LNCAP (cell line): ENCODE measurements around the gene NPAS3.
A peak's percentile ranks its signal among the peaks of the same experiment; 100 is the strongest.

Experiments
- TF ChIP-seq, protein P1 (sequence below): fragments of 450-650 bp; IDR thresholded peaks from 2 replicates; pipeline ENCODE4 v1.5.1; 2017; ENCODE audit warnings: mild to moderate bottlenecking

The NPAS3 gene

DNA sequence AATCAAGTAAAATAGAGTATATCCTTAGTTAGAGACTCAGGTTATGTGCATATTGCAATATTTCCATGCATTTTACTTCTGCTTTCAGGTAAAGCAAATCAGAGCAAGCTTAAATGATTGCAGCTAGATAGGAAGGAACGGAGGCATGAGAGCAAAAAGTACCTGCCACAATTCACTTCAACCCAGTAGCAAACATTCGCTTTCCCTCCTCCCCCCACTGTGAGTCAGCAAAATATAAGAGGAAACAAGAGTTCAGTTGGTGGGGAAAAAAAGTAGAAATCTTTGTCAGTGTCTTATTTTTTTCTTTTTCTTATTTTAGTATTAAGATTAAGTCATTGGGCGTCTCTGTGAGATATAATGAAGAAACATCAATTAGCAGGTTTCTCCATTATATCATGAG lies 475.4 kb downstream of the NPAS3 start:
- TF ChIP-seq, protein P1, sequence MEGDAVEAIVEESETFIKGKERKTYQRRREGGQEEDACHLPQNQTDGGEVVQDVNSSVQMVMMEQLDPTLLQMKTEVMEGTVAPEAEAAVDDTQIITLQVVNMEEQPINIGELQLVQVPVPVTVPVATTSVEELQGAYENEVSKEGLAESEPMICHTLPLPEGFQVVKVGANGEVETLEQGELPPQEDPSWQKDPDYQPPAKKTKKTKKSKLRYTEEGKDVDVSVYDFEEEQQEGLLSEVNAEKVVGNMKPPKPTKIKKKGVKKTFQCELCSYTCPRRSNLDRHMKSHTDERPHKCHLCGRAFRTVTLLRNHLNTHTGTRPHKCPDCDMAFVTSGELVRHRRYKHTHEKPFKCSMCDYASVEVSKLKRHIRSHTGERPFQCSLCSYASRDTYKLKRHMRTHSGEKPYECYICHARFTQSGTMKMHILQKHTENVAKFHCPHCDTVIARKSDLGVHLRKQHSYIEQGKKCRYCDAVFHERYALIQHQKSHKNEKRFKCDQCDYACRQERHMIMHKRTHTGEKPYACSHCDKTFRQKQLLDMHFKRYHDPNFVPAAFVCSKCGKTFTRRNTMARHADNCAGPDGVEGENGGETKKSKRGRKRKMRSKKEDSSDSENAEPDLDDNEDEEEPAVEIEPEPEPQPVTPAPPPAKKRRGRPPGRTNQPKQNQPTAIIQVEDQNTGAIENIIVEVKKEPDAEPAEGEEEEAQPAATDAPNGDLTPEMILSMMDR = no peak

DNA sequence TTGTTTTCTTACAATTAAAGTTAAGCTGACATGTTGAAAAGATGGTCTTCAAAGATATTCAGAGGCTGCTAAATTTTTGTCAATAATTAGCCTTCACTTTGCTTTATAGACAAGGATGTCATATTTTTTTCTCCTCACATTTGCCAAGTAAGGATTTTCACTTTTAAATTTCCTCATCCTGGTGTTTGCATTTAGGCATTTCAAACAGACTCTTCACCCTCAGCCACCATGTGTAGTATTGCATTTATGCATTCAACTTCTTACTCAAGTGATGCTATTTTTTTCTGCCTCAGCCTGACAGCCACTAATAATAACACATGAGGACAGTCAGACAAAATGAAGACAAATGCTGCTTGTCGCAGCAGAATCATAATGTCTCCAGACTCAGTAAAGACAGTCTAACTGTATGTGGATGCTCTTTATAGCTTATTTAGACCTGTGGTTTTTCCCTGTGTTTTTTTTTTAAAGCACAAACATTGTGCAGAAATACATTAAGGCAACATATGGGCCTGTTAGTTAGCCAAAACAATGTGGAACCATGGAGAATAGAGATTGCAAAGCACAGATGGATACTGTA lies 481.5 kb downstream of the NPAS3 start:
- TF ChIP-seq, protein P1 = no peak

DNA sequence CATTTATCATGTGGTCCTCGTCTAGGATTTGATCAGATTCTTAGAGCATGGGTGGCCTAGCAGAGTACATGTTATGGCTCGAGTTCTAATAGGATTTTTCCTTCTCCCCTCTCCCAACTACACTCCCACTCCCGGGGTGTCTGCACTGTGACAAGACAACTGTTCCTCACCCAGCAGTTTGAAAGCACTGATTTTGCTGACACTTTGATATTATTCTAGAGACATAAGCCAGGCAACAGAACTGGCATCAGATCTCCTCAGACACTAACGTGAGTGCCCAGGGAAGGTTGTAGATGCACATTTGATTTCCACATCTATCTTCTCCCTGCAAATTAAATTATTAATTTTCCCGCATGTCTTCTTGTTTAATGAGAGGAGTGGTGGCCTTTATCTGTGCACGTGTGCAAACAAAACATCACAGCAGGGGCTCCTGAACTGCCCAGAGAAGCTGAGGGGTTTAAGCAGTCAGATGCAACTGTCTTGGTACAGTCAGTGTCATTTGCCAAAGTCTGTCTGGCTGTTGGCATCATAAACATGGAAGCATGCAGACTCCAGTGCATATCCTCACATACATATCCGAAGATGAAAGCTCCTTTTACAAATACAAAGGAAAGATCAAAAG lies 491.8 kb downstream of the NPAS3 start:
- TF ChIP-seq, protein P1 = no peak

DNA sequence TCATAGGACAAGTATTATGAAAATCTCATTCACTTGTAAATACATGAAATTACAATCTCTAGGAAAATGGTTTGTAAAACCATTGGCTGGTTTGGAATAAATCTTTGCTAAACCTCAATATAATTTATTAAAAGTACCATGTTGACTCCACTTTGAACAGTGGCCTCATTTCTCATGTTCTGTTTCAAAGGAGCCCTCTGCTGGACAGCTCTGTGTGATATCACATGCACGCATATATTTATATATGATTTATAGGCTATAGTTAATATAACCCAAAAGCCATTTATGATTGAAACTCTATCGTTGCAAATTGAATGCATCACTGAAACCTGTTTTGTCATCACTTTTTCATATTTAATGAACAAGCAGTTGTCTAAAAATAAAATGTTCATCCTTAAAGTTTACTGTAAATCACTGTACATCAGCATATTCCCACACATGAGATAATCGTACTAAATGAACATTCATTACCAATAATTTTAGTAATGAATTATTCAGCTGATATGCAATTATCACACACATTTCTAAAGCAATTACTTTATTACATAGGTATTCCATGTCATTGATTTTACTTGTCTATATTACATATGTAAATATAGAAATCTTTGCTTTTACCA lies 493.8 kb downstream of the NPAS3 start:
- TF ChIP-seq, protein P1 = peak; percentile 61

DNA sequence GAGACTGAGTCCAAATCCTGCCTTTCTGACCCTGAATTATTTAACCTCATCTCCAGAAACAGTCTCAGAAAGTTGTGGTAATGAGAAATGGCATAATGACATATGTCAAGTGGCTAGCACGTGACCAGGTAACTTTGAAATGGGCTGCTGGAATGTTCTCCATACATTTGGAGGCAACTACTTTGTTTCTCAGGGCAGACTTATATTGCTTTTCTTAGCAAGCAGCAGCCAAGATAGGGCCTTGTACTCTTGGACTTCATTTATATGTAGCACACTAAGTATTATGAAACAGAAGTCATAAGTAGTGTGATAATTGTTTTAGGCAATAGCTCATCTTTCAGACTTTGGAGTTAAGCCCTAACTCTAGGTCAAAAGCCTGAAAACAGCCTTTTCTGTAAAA lies 494.7 kb downstream of the NPAS3 start:
- TF ChIP-seq, protein P1 = no peak

DNA sequence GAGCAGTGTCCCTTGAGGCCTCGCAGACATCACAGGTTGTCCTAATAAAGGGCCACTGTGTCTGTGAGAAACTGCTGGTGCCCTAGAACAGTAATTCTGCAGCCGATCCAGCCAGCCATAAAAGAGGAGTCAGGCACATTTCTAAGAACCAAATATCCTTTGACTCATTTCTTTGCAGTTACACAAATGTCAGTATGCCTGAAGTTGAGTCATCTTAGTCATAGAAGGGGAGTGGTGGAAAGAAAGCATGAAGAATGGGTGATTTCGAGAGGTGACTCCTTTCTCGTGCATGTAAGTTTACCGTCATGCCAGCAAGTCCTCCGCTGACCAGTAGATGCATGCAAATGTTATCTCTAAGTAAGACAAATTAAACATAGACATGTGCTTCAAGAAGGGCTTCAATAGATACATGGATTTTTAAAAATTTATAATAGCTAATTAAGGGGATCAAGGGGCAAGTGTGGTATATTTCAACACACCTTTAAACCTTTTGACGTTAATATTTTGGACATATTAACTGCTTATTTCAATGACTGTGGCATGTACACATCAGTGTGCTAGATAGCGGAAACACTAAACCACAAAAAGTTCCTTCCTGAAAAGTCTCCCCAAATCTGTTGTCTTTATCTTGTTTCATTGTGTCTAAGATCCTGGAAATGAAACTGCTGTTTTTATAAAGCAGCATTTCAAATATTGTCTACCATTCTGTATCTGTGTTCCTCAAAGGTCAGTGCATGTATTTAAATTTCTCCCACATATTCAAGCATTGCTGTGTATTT lies 497.4 kb downstream of the NPAS3 start:
- TF ChIP-seq, protein P1 = no peak

DNA sequence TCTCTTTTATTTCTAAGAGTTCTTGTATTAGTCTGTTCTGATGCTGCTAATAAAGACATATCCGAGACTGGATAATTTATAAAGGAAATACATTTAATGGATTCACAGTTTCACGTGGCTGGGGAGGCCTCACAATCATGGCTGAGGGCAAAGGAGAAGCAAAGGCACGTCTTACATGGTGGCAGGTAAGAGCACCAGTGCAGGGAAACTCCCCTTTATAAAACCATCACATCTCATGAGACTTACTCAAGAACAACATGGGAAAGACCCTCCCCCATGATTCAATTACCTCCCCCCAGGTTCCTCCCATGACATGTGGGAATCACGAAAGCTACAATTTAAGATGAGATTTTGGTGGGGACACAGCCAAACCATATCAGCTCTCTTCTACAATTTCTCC lies 503.0 kb downstream of the NPAS3 start:
- TF ChIP-seq, protein P1 = no peak
